K562 treated with DMSO at 1 percent for 48 hours (cell line): ENCODE data around the gene TMEM178B. TPM values are rescaled to one million over a fixed set of nuclear protein-coding genes. Genes with fewer than 3 reads are reported as not detected.

Source experiments
- total RNA-seq: library from RNA; unstranded; fragments of 300-600 nt; gene quantifications from 2 replicates; pipeline ENCODE4 v1.2.3, GENCODE V29; 2022; ENCODE audit warnings: low replicate concordance; ENCODE audit errors: extremely low read depth

The TMEM178B gene
- total RNA-seq, result not detected in 2 replicates

DNA sequence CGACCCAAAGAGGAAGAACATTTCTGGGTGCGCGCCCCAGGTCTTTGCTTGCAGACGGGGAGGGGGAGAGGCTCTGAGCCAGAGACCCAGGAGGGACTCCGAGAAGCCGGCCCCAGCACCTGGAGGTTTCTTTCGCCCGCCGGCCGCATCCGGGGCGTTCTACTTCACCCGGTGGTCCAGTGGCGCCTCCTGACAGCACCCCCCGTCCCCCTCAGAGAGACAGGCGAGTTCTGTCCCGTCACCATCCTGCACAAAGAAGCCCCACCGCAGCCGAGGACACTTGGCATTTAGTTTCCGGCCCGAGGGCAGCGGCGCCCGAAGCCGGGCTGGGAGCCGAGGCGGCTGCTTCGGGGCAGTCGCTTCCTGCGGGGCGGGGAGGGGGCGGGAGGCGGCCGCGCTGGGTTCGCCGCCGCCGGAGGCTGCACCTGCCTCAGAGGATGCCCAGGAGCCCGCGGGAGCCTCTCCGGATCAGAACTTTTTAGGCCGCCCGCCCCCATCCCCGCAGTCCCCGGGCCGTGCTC, at the start of gene TMEM178B:
TMEM178B (plus strand) TSS at position 424 of the 521 bp plus-strand sequence.

Other genes starting within 250 kb of the TMEM178B start
- not detected in 2 replicates for gene BRAF, start 149.1 kb upstream of the TMEM178B start, total RNA-seq
- gene MRPS33, start 59.1 kb upstream of the TMEM178B start, total RNA-seq, result not detected in 2 replicates